Adrenal gland (tissue), 12 donors: Measurements from ENCODE around the gene LYPD6B. TPM values are rescaled to one million over a fixed set of nuclear protein-coding genes. Genes with fewer than 3 reads are reported as not detected.

Experiments used
- DNase-seq, 7 donors: peaks; one replicate each; pipeline ENCODE4 v3.0.0-alpha.2; 2019 to 2020
- H3K27ac ChIP-seq, 5 donors: fragments of 200-600 bp; sonication (generic) in 4 of 5; 1 replicate in 3 of 5; 2 replicates in 2 of 5; pipeline versions ENCODE4 v1.5.1 to v1.8.0; 2016 to 2020; ENCODE audit warnings: mild to moderate bottlenecking in 1 of 5
- H3K27me3 ChIP-seq: fragments of 200-600 bp; 2 replicates; pipeline ENCODE4 v1.8.0; 2021
- H3K36me3 ChIP-seq, 2 donors: fragments of 200-600 bp; replicated peaks in 1 of 2; 1 replicate in 1 of 2; 2 replicates in 1 of 2; pipeline versions ENCODE4 v1.5.1 to v1.8.0; 2018 to 2022
- H3K4me1 ChIP-seq, 2 donors: fragments of 200-600 bp; replicated peaks in 1 of 2; 1 replicate in 1 of 2; 2 replicates in 1 of 2; pipeline versions ENCODE4 v1.5.1 to v1.8.0; 2018 to 2021
- H3K4me3 ChIP-seq, 4 donors: fragments of 200-600 bp; sonication (generic) in 3 of 4; one replicate each; pipeline ENCODE4 v1.5.1; 2016 to 2018
- H3K9me3 ChIP-seq, 3 donors: fragments of 200-600 bp; sonication (generic) in 1 of 3; replicated peaks in 1 of 3; 1 replicate in 2 of 3; 2 replicates in 1 of 3; pipeline versions ENCODE4 v1.5.1 to v1.8.0; 2016 to 2021
- CTCF ChIP-seq, 6 experiments: fragments of 450-650 bp in 4 of 6; fragments of 200-600 bp in 2 of 6; sonication (generic) in 1 of 6; IDR thresholded peaks; 1 replicate in 5 of 6; 2 replicates in 1 of 6; pipeline versions ENCODE4 v1.5.1 to v1.8.0; 2016 to 2021; ENCODE audit warnings: antibody characterized with exemption in 6 of 6, mild to moderate bottlenecking in 2 of 6, moderate library complexity in 1 of 6
- POLR2A ChIP-seq, 2 donors: fragments of 450-650 bp; IDR thresholded peaks; one replicate each; pipeline ENCODE4 v1.6.1; 2017; ENCODE audit warnings: antibody characterized with exemption in 2 of 2, mild to moderate bottlenecking in 2 of 2, moderate library complexity in 1 of 2
- WGBS, 4 donors: extraction: QIAGEN DNeasy Blood & Tissue Kit in 2 of 4; methylation state at CpG; one replicate each; pipeline versions ENCODE4 v1.1.5 to v1.1.7; 2013 to 2017; 5-methylcytosine and 5-hydroxymethylcytosine counted together
- intact Hi-C, 2 donors: fragments of 100-400 bp; cut with DNase I; formaldehyde crosslinking; loops; one replicate each; pipeline versions ENCODE4 v1.14.1 to v1.15.0; 2022 to 2023
- polyA plus RNA-seq, 3 donors: library from polyadenylated mRNA; stranded (reverse); fragments of 200-250 nt in 2 of 3; fragments of 350-450 nt in 1 of 3; fragmentation: Illumina TruSeq in 1 of 3; extraction: RNeasy Lipid Tissue Mini Kit (QIAGEN cat#74804) in 1 of 3; gene quantifications; one replicate each; pipeline ENCODE4 v1.2.3, GENCODE V29; 2013 to 2014
- total RNA-seq, 9 donors: library from RNA; depleted of rRNA in 4 of 9; stranded (reverse); fragments of >200 nt in 4 of 9; fragments of 120-200 nt in 1 of 9; fragmentation: NEBNext Ultra II Directional in 1 of 9; extraction: Animal tissue kit (Norgen Biotek cat#: 25700) in 1 of 9; gene quantifications; one replicate each; pipeline versions ENCODE4 v1.1.0 to v1.2.4, GENCODE V29; 2013 to 2023
- donor health status: healthy with polysubstance abuse.
- donor health status: Bipolar disorder and iron deficiency.
- donor health status: DM: yes; HTN: yes; CAD: no.
- donor health status: DM: no; HTN: no; CAD: no.
- donor health status: DM: no; HTN: no; CAD: no.
- donor health status: DM: yes; HTN: yes; CAD: no.

Gene LYPD6B
- total and polyA plus RNA-seq, 12 donors: 0.15 to 0.98 (median 0.50) TPM; not detected in 2

- WGBS, 4 donors: 65 to 74% (median 67%) methylated on average over 2 of the region's 2 CpGs
- no peak overlapping the region for H3K27ac ChIP-seq
- H3K27me3 ChIP-seq: no peaks in the 10 kb centered on the region
- H3K4me1 ChIP-seq: no peaks in the 10 kb centered on the region
- H3K36me3 ChIP-seq: no peaks in the 10 kb centered on the region
- no peak for TF ChIP-seq POLR2A (IDR thresholded peaks at IDR 0.05)
- no peak for TF ChIP-seq CTCF (IDR thresholded peaks at IDR 0.05)
- H3K9me3 ChIP-seq: no peaks in the 10 kb centered on the region
- intact Hi-C loops: no loop called here
- DNase-seq: no peak
- no peak overlapping the region for H3K4me3 ChIP-seq
Observed at GRCh38 chr2:149129433-149129832, 90.9 kb downstream of the LYPD6B start.

GRCh38 chr2:149132339-149132738, 93.8 kb downstream of the LYPD6B start:
- no peak overlapping the region for H3K4me3 ChIP-seq
- no peaks in the 10 kb centered on the region for H3K36me3 ChIP-seq
- no peak for TF ChIP-seq POLR2A (IDR thresholded peaks at IDR 0.05)
- no peaks in the 10 kb centered on the region for H3K4me1 ChIP-seq
- DNase-seq: no peak
- 54 to 71% (median 63%) methylated on average over 3 of the region's 3 CpGs for WGBS, 4 donors
- no peaks in the 10 kb centered on the region for H3K27me3 ChIP-seq
- no peak overlapping the region for H3K27ac ChIP-seq
- H3K9me3 ChIP-seq: no peaks in the 10 kb centered on the region
- intact Hi-C loops: no loop called here

GRCh38 chr2:149132901-149133300, 94.4 kb downstream of the LYPD6B start:
- 64 to 80% (median 74%) methylated on average over 1 of the region's 1 CpG for WGBS, 4 donors
- H3K36me3 ChIP-seq: no peaks in the 10 kb centered on the region
- H3K4me1 ChIP-seq: no peaks in the 10 kb centered on the region
- no peak for TF ChIP-seq POLR2A (IDR thresholded peaks at IDR 0.05)
- no peak for TF ChIP-seq CTCF (IDR thresholded peaks at IDR 0.05)
- intact Hi-C loops: no loop called here
- no peaks in the 10 kb centered on the region for H3K9me3 ChIP-seq
- H3K27me3 ChIP-seq: no peaks in the 10 kb centered on the region
- H3K27ac ChIP-seq: no peak overlapping the region
- no peak for DNase-seq
- no peak overlapping the region for H3K4me3 ChIP-seq

- no peak overlapping the region for H3K27ac ChIP-seq
- intact Hi-C loops: no loop called here
- 82 to 92% (median 85%) methylated on average over 5 of the region's 5 CpGs for WGBS, 4 donors
- H3K9me3 ChIP-seq: no peaks in the 10 kb centered on the region
- TF ChIP-seq POLR2A (IDR thresholded peaks at IDR 0.05) (no peak), CTCF (IDR thresholded peaks at IDR 0.05) (no peak)
- H3K36me3 ChIP-seq: no peaks in the 10 kb centered on the region
- no peaks in the 10 kb centered on the region for H3K27me3 ChIP-seq
- H3K4me3 ChIP-seq: no peak overlapping the region
- H3K4me1 ChIP-seq: no peaks in the 10 kb centered on the region
- DNase-seq: no peak
Observed at GRCh38 chr2:149134335-149134923, 95.9 kb downstream of the LYPD6B start.

- Histone ChIP-seq H3K4me1 (no peaks in the 10 kb centered on the region), H3K9me3 (no peaks in the 10 kb centered on the region), H3K4me3 (no peak overlapping the region), H3K36me3 (no peaks in the 10 kb centered on the region), H3K27ac (no peak overlapping the region), H3K27me3 (no peaks in the 10 kb centered on the region)
- intact Hi-C loops: no loop called here
- no peak for DNase-seq
- WGBS, 4 donors: 86 to 91% (median 90%) methylated on average over 4 of the region's 4 CpGs
- TF ChIP-seq POLR2A (IDR thresholded peaks at IDR 0.05): no peak
Observed at GRCh38 chr2:149136111-149136510, 97.6 kb downstream of the LYPD6B start.
